Stimulated activated CD4-positive, alpha-beta T cell treated with anti-CD3 and anti-CD28 coated beads, Interleukin-15, amount 100 ng/mL, for 48 hours (primary cell): ENCODE data around the gene PLEKHG4.

Experiments
- DNase-seq, 2 donors: peaks; one replicate each; pipeline ENCODE4 v3.0.0-alpha.2; 2020; ENCODE audit warnings: low read depth in 2 of 2

Gene PLEKHG4

GRCh38 chr16:67284699-67285646, 5.6 kb downstream of the PLEKHG4 start:
- DNase-seq, result no peak

DNA sequence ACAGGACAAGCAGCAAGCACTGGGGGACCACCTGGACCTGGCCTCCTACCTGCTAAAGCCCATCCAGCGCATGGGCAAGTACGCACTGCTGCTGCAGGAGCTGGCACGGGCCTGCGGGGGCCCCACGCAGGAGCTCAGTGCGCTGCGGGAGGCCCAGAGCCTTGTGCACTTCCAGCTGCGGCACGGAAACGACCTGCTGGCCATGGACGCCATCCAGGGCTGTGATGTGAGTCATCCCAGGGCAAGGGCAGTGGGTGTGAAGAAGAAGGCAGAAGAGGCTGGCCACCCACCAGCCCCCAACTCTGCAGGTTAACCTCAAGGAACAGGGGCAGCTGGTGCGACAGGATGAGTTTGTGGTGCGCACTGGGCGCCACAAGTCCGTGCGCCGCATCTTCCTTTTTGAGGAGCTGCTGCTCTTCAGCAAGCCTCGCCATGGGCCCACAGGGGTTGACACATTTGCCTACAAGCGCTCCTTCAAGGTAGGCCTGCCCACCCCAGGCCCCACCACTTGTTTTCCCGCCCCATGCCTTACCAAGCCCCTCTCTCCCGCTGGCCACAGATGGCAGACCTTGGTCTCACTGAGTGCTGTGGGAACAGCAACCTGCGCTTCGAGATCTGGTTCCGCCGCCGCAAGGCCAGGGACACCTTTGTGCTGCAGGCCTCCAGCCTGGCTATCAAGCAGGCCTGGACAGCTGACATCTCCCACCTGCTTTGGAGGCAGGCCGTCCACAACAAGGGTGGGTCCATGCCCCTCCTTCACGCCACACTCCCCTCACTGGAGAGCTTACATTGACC, 7.3 kb downstream of the PLEKHG4 start:
- no peak for DNase-seq

GRCh38 chr16:67287960-67288359, 8.6 kb downstream of the PLEKHG4 start:
- no peak for DNase-seq

- DNase-seq, result no peak
These were observed 12.1 kb downstream of the PLEKHG4 start for GRCh38 chr16:67291461-67291860.

DNA sequence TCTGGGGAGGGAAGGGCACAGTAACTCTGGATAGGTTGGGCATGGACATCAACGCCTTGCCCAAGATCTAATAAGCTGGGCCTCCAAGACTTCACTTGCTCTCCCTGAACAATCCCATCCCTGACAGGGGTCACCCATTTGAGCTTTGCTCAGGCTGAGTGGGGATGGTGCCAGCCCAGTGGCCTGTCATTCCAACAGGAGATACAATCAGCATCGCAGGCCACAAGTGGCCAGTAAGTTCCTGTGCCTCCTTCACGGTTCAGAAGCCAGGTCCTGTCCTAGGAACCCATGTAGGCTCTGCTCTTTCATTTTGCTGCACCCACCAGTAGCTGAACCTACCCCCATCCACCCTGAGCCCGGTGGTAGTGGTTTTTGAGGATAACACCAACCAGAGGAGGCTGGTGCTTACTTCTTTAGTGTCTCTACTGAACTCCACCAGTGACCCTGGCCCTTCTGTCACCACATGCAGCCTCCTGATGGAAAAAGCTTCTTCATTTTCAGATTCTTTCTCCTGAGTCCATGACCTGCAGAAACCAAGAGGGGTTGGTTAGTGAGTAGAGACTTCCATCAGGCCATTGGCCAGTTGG, 14.9 kb downstream of the PLEKHG4 start:
- DNase-seq, result no peak

- no peak for DNase-seq
These were observed 15.6 kb downstream of the PLEKHG4 start for GRCh38 chr16:67294938-67295361.

DNA sequence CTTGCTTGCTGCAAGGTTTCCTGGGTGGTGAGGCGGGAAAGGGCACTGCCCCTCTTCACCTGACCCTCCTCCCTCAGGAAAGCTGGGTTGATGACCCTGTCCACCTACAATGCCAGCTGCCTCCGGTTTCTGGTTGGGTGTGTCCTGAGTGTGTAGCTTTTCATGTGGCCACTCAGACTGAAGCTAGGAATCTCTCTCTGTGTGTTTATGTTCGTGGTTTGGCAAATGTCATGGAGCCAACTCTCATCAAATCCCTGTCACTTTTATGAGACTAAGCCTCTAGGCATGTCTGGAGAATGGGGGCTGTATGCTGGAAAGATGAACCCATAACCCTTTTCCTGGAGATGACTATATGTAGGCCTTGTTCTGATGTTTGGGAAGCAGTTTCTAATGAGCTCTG, 17.1 kb downstream of the PLEKHG4 start:
- DNase-seq, result no peak

GRCh38 chr16:67298277-67298676, 18.9 kb downstream of the PLEKHG4 start:
- DNase-seq, result no peak

DNA sequence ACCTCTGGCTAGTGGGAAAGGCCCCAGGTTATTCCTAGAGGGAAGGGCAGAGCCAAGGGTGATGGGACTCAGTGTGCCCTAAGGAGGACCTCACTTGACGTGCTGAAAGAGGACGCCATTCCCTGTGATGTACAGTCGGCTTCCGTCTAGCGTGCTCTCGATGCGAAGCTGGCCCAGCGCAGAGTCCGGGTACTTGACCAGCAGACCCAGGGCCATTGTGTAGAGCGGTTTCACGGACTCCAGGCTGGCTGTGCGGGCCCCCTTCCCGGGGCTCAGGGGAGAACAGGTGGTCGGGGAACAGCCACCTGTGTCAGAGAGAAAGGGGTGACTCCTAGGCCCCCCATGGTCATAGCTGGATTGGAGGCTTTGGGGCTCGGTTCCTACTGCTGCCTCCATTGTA, 19.9 kb downstream of the PLEKHG4 start:
- DNase-seq, result no peak

DNA sequence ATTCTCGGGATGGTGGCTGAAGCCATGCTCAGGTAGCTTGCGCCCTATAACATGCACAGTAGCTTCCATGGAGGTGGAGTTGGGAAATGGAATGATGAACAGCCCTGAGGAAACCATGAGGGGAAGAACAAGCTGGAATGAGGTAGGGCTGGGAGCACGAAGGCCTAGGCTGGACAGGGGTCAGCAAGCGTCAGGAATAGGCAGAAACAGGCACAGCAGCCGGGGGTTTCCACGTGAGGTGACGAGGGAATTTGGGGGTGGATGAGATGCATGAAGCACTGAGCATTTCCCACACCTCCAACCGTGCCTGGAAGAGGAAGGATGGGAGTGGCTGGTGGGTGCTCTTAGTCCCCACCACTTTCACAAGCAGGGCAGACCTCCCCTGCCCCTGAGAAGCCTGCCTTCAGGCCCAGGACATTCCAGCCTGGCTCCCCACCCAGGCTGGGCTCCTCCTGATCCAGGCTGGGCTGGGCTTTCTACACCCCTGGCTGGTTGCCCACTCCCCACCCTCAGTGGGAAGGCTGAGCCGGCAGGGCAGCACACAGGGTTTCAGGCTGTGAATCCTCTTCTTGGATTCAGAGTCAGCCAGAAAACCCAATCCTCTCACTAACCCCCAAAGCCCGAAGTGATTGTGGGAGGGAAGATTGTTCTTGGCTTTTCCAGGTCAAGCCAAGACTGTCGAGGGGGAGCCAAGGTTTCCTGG, 21.9 kb downstream of the PLEKHG4 start:
- no peak for DNase-seq

- DNase-seq, result no peak
These were observed 22.7 kb downstream of the PLEKHG4 start for GRCh38 chr16:67302076-67302475.

DNA sequence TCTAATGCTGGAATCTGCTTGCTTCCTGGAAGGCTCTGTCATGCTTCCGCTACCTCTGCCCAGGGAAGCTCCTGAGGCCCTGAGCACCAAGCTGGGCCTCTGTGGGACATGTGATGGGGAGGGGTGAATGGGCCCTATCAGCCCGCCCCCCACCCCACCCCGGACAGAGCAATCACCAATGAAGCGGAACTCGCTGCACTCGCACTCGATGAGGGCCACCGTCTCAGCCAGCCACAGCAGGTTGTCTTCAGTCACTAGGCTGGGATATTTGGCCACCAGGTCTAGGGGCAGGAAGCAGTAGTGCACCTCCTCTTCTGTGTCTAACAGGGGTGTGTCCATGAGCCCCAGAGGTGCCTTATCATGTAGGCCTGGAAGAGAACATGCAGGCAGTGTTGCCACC, 23.6 kb downstream of the PLEKHG4 start:
- no peak for DNase-seq

DNA sequence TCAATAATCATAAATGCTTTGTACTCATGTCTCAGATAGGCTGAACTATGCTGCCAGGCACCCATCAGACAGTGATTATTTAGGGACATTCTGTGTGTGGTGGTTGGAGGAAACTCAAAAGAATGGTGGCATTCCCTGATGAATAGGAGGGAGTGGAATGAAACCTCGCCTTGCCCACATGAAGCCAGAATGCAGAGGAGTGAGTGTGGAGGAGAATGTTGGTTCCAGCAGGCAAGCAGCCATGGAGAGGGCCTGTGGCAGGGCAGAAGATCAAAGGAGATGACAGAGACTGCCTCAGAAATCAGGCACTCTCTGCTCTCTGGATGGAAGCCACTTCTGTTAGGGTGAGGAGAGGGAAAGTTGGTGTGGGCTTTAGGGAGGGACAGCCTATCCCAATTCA, 24.7 kb downstream of the PLEKHG4 start:
- DNase-seq, result no peak

DNA sequence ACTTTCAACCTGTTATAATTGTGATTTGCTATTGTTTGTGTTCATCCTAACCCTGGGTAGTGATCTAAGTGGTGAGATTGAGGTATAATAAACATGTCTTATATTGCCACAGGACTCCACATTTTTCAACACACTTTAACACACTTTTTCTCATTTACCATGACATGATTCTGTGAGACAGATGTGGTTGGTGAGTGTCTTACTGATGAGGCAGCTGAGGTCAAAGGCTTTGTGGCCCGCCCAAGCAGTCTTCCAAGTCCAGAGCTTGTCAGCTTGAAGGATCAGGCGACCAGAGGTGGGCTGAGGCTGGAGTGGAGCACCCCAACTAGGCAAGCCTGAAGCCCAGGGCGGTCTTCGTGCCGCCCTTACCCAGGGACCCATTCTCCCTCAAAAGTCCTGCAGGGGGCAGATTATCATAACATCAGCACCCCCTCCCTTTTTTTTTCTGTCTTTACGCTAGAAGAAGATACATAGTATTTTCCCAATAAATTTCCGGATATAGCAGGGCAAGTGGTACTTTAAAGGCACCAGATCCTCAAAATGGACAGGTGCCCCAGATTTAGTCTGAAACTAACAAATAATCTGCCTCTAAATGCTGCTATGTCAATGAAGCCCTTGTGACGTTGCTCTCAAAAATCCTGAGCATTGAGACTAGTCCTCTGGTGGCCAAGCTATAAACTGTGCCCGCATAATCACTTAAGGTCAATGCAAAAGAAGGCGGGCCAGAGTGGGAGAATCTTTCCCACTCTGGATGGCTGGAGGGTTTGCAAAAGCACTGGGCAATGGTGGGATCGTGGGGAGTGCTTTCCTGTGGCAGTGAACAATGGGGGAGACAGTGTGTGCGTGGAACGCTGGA, 26.1 kb downstream of the PLEKHG4 start:
- no peak for DNase-seq

- DNase-seq, result no peak
These were observed 31.2 kb downstream of the PLEKHG4 start for GRCh38 chr16:67310561-67310960.

GRCh38 chr16:67311607-67312488, 32.5 kb downstream of the PLEKHG4 start:
- DNase-seq, result peak; percentile 85 to 92

DNA sequence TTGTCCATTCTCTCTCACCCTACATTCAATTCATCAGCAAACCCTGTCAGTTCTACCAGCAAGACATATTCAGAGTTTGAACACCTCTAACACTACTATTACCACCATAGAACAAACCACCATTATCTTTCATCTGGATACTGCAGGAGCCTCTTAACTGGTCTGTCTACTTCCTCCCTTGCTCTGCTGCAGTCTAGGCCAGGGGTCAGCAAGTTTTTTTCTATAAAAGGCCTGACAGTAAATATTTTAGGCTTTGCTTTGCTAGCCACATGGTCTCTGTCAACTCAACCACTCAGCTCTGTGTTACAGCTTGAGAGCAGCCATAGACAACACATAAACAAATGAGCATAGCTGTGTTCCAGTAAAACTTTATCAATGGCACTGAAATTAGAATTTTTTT, 33.4 kb downstream of the PLEKHG4 start:
- DNase-seq, result no peak

- no peak for DNase-seq
These were observed 38.5 kb downstream of the PLEKHG4 start for GRCh38 chr16:67317853-67318252.

DNA sequence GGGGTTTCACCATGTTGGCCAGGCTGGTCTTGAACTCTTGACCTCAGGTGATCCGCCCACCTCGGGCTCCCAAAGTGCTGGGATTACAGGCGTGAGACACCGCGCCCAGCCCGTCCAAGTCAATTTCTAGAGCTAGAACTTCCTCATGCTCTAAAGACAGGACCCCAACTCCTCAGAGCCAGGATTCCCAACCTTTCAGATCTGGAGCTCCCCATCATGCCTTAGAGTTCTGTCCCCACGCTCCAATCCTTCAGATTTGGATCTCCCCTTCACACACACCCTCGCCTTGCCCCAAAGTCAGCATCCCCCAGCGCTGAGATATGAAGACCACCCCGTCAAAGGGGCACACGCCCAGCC, 46.8 kb downstream of the PLEKHG4 start:
- no peak for DNase-seq
